K562 (cell line): ENCODE measurements around the gene LZTFL1. TPM values are rescaled to one million over a fixed set of nuclear protein-coding genes. Genes with fewer than 3 reads are reported as not detected.
A peak's percentile ranks its signal among the peaks of the same experiment; 100 is the strongest.

Experiments
- ATAC-seq: fragments of 200-7000 bp; cut with Tn5 transposase; 3 replicates; pipeline ENCODE4 v1.9.1; 2020; ENCODE audit warnings: moderate library complexity
- BruUV-seq: library from RNA; stranded (reverse); fragments of 400-500 nt; replicated peaks from 2 replicates; lab custom pipeline; 2021; lab: Mats Ljungman, UMichigan
- CTCF ChIA-PET: fragments of 300-600 bp; formaldehyde crosslinking; extraction: SDS; loops from one replicate; lab custom pipeline; 2021; ENCODE audit warnings: low intra/inter-chr PET ratio; lab: Yijun Ruan, JAX
- POLR2A ChIA-PET: fragments of 300-600, 350-650 bp; sonication (Branson Sonifier 250); formaldehyde crosslinking; extraction: SDS; loops from one replicate; lab custom pipeline; 2021; ENCODE audit warnings: antibody characterized with exemption, inconsistent platforms; lab: Yijun Ruan, JAX
- DNase-seq, 4 experiments: peaks; one replicate each; pipeline versions ENCODE4 v3.0.0 to v3.0.0-alpha.2; 2011 to 2018; ENCODE audit warnings: low spot score in 3 of 4, mixed read lengths in 3 of 4; ENCODE audit errors: extremely low read depth in 1 of 4
- FAIRE-seq: peaks from 2 replicates; lab custom pipeline; 2011; peaks lifted over from hg19 to GRCh38; lab: Jason Lieb, UNC
- H2AFZ ChIP-seq: 2 replicates; pipeline ENCODE4 v1.6.0; 2011; ENCODE audit warnings: low read depth, low read length, control low read depth, inconsistent platforms
- H3K27ac ChIP-seq: fragments of 200-600 bp; 3 replicates; pipeline ENCODE4 v1.8.0; 2011; ENCODE audit warnings: low read depth, mild to moderate bottlenecking, control low read depth, inconsistent platforms, low read length, moderate library complexity, mixed read lengths; ENCODE audit errors: extremely low read depth
- H3K27me3 ChIP-seq, 2 experiments: fragments of 300-600 bp in 1 of 2; 2 replicates in 1 of 2; 3 replicates in 1 of 2; pipeline versions ENCODE4 v1.6.0 to v1.8.0; 2011; ENCODE audit warnings: inconsistent platforms in 2 of 2, low read length in 2 of 2, mild to moderate bottlenecking in 1 of 2, mixed read lengths in 1 of 2, moderate library complexity in 1 of 2; ENCODE audit not compliant: control insufficient read depth in 2 of 2, insufficient read depth in 2 of 2
- H3K36me3 ChIP-seq: fragments of 300-600 bp; 3 replicates; pipeline ENCODE4 v1.8.0; 2011; ENCODE audit warnings: mild to moderate bottlenecking, low read length, inconsistent platforms; ENCODE audit not compliant: control insufficient read depth, insufficient read depth
- H3K4me1 ChIP-seq, 2 experiments: fragments of 200-600 bp in 1 of 2; replicated peaks in 1 of 2; 2 replicates in 1 of 2; 3 replicates in 1 of 2; pipeline versions ENCODE4 v1.5.1 to v1.8.0; 2011; ENCODE audit warnings: inconsistent platforms in 2 of 2, low read length in 2 of 2, mild to moderate bottlenecking in 1 of 2, mixed read lengths in 1 of 2, moderate library complexity in 1 of 2; ENCODE audit not compliant: control insufficient read depth in 2 of 2, insufficient read depth in 2 of 2
- H3K4me2 ChIP-seq: 2 replicates; pipeline ENCODE4 v1.6.1; 2011; ENCODE audit warnings: low read length, control low read depth, inconsistent platforms, mixed read lengths; ENCODE audit not compliant: insufficient read depth
- H3K4me3 ChIP-seq: fragments of 200-600 bp; sonication (generic), shearing (Covaris generic); 2 replicates; pipeline ENCODE4 v1.5.1; 2016; ENCODE audit warnings: control low read depth, inconsistent platforms
- H3K79me2 ChIP-seq: fragments of 200-600 bp; 3 replicates; pipeline ENCODE4 v1.8.0; 2011; ENCODE audit warnings: low read length, inconsistent platforms; ENCODE audit not compliant: control insufficient read depth, insufficient read depth
- H3K9ac ChIP-seq, 2 experiments: 2 replicates each; pipeline versions ENCODE4 v1.6.0 to v1.6.1; 2011; ENCODE audit warnings: low read depth in 2 of 2, low read length in 2 of 2, control low read depth in 1 of 2, inconsistent platforms in 1 of 2, mild to moderate bottlenecking in 1 of 2, mixed read lengths in 1 of 2; ENCODE audit not compliant: insufficient read depth in 1 of 2
- H3K9me1 ChIP-seq: one replicate; pipeline ENCODE4 v1.6.0; 2011; ENCODE audit warnings: inconsistent platforms, mild to moderate bottlenecking, low read length, moderate library complexity; ENCODE audit not compliant: control insufficient read depth, insufficient read depth
- H3K9me3 ChIP-seq: replicated peaks from 2 replicates; pipeline ENCODE4 v1.5.1; 2011; ENCODE audit warnings: low read depth, low read length, inconsistent platforms; ENCODE audit not compliant: control insufficient read depth, insufficient read depth
- H4K20me1 ChIP-seq: replicated peaks from 2 replicates; pipeline ENCODE4 v1.6.1; 2011; ENCODE audit warnings: low read length, inconsistent platforms, mixed read lengths; ENCODE audit not compliant: control insufficient read depth, insufficient read depth
- MGA ChIP-seq: fragments of 450-650 bp; IDR thresholded peaks from 2 replicates; pipeline ENCODE4 v1.6.1; 2016; ENCODE audit warnings: mild to moderate bottlenecking, moderate library complexity
- TEAD2 ChIP-seq: fragments of 450-650 bp; IDR thresholded peaks from 2 replicates; pipeline ENCODE4 v1.6.1; 2016; ENCODE audit warnings: missing genetic modification characterization, control low read depth, missing compliant biosample characterization
- ZNF121 ChIP-seq: sonication (generic); formaldehyde crosslinking; conservative IDR thresholded peaks from 2 replicates; pipeline ENCODE4 v1.8.0; 2022; ENCODE audit warnings: missing genetic modification reagents
- ZNF134 ChIP-seq: fragments of 250-450 bp; sonication (Bioruptor Pico); conservative IDR thresholded peaks from 2 replicates; pipeline ENCODE4 v1.4.0; 2020
- WGBS: fragments of 100-300 bp; shearing (Covaris generic); methylation state at CpG from one replicate; pipeline ENCODE4 v1.1.6; 2016; ENCODE audit warnings: low coverage, mixed read lengths; ENCODE audit not compliant: insufficient coverage; ENCODE audit errors: missing lambda C conversion rate; 5-methylcytosine and 5-hydroxymethylcytosine counted together
- in situ Hi-C: fragments of 300-500 bp; cut with MboI; formaldehyde crosslinking; loops from 4 replicates; pipeline ENCODE4 v1.15.0; 2018; ENCODE audit warnings: inconsistent platforms, mixed read lengths
- intact Hi-C: fragments of 100-400 bp; cut with micrococcal nuclease; formaldehyde crosslinking; loops from 2 replicates; pipeline ENCODE4 v1.14.2; 2022
- polyA plus RNA-seq, 8 experiments: library from polyadenylated mRNA; depleted of rRNA in 4 of 8; stranded (reverse) in 5 of 8; unstranded in 3 of 8; fragments of >200 nt; fragmentation: Nextera tagmentation in 2 of 8; fragmentation: Illumina TruSeq in 1 of 8; extraction: Ambion mirVana in 2 of 8; extraction: Trizol in 1 of 8; gene quantifications; 2 replicates each; pipeline versions ENCODE4 v1.2.1 to v1.2.3, GENCODE V29; 2011 to 2014; ENCODE audit warnings: inconsistent platforms in 1 of 8, missing spikeins in 1 of 8
- total RNA-seq, 7 experiments: library from RNA; depleted of rRNA in 6 of 7; stranded (reverse); fragments of >200 nt in 6 of 7; fragmentation: Illumina TruSeq in 2 of 7; extraction: Trizol in 2 of 7; gene quantifications; 2 replicates each; pipeline versions ENCODE4 v1.2.1 to v1.2.3, GENCODE V29; 2011 to 2021; ENCODE audit warnings: low replicate concordance in 1 of 7

LZTFL1 gene
- total and polyA plus RNA-seq, 9 of the 15 experiments (the other 6 are each of a cell fraction or from before 2014, with no cell fraction given), result 10.7 to 33.7 (median 15.3) TPM

- H3K36me3 ChIP-seq, result no peaks in the 10 kb centered on the region
- peak; percentile 46 for ATAC-seq
- peaks cover 4% of the 10 kb centered on the region for H3K9me3 ChIP-seq
- in situ Hi-C loops (no loop called here), intact Hi-C loops (no loop called here)
- H3K4me1 ChIP-seq, result peaks cover 0 to 16% of the 10 kb centered on the region in 2 experiments; a peak in 2 of 5 replicates
- no peak for FAIRE-seq
- DNase-seq, result no peak
- CTCF ChIA-PET, result no interaction called here
- peak overlapping the region; percentile 80 for H2AFZ ChIP-seq
- H4K20me1 ChIP-seq, result no peaks in the 10 kb centered on the region
- peaks cover 2 to 8% of the 10 kb centered on the region in 2 experiments; a peak in 3 of 5 replicates for H3K27me3 ChIP-seq
- POLR2A ChIA-PET, result interaction anchor here (0.6 to 1.1 kb wide), 4 partner anchors 10 to 1417 kb away, joined by 3 to 4 read pairs (median 3); no protein-coding TSS in a partner anchor
- no peak overlapping the region for H3K27ac ChIP-seq
- WGBS, result 5% methylated on average over 8 of the region's 8 CpGs
- no peaks in the 10 kb centered on the region for H3K9me1 ChIP-seq
- peak overlapping the region; percentile 22; the same call in 1 of the 2 replicates for H3K4me2 ChIP-seq
- H3K79me2 ChIP-seq, result no peaks in the 10 kb centered on the region
- BruUV-seq, result no TSS peak
- TF ChIP-seq MGA (0 out of 2 replicates have a peak, but pooled peaks have one; percentile 20), TEAD2 (tag) (no peak), ZNF134 (CRISPR knock-in tag) (peak; percentile 99), ZNF121 (CRISPR knock-in tag) (no peak)
- no peak overlapping the region for H3K9ac ChIP-seq
- no peak overlapping the region for H3K4me3 ChIP-seq
Measured at GRCh38 chr3:45864760-45865519, 23.0 kb upstream of the LZTFL1 start.
